IMR-90 (cell line): ENCODE measurements around the gene PIK3CA. TPM values are rescaled to one million over a fixed set of nuclear protein-coding genes. Genes with fewer than 3 reads are reported as not detected.

Experiments
- ATAC-seq: fragments of 200-7000 bp; cut with Tn5 transposase; 2 replicates; pipeline ENCODE4 v1.9.1; 2020; ENCODE audit warnings: low read depth, mild to moderate bottlenecking, moderate library complexity
- BruUV-seq: library from RNA; stranded (reverse); fragments of 400-500 nt; replicated peaks from 2 replicates; lab custom pipeline; 2021; lab: Mats Ljungman, UMichigan
- CTCF ChIA-PET: fragments of 300-600 bp; formaldehyde crosslinking; extraction: SDS; loops from one replicate; lab custom pipeline; 2021; ENCODE audit warnings: antibody characterized with exemption; lab: Yijun Ruan, JAX
- POLR2A ChIA-PET: fragments of 300-600 bp; sonication (Branson Sonifier 250); formaldehyde crosslinking; loops from one replicate; lab custom pipeline; 2022; ENCODE audit warnings: antibody characterized with exemption; ENCODE audit not compliant: unreplicated experiment; lab: Charles Lee
- DNase-seq: peaks from one replicate; pipeline ENCODE4 v3.0.0; 2013
- H2AFZ ChIP-seq: replicated peaks from 2 replicates; pipeline ENCODE3; 2013; ENCODE audit warnings: low read length, mild to moderate bottlenecking; ENCODE audit not compliant: poor library complexity
- H2AK5ac ChIP-seq: 2 replicates; pipeline ENCODE4 v1.6.1; 2013; ENCODE audit warnings: low read depth, low read length, inconsistent platforms
- H2AK9ac ChIP-seq: replicated peaks from 2 replicates; pipeline ENCODE3; 2013; ENCODE audit warnings: mild to moderate bottlenecking, low read depth, low read length, moderate library complexity; ENCODE audit not compliant: poor library complexity
- H2BK120ac ChIP-seq: 2 replicates; pipeline ENCODE4 v1.6.1; 2013; ENCODE audit warnings: low read depth, low read length, inconsistent platforms
- H2BK15ac ChIP-seq: 3 replicates; pipeline ENCODE4 v1.6.1; 2013; ENCODE audit warnings: low read depth, low read length, inconsistent platforms
- H2BK20ac ChIP-seq: 2 replicates; pipeline ENCODE4 v1.6.1; 2013; ENCODE audit warnings: low read depth, mild to moderate bottlenecking, inconsistent platforms, low read length, moderate library complexity
- H2BK5ac ChIP-seq: 2 replicates; pipeline ENCODE4 v1.6.1; 2013; ENCODE audit warnings: mild to moderate bottlenecking, low read depth, low read length, inconsistent platforms; ENCODE audit not compliant: poor library complexity, severe bottlenecking
- H3K14ac ChIP-seq: replicated peaks from 2 replicates; pipeline ENCODE4 v1.6.1; 2013; ENCODE audit warnings: low read depth, low read length, inconsistent platforms
- H3K18ac ChIP-seq: 2 replicates; pipeline ENCODE4 v1.6.1; 2013; ENCODE audit warnings: low read depth, low read length, control low read depth
- H3K23ac ChIP-seq: 2 replicates; pipeline ENCODE4 v1.6.1; 2013; ENCODE audit warnings: low read depth, low read length, inconsistent platforms
- H3K27ac ChIP-seq: 2 replicates; pipeline ENCODE4 v1.5.1; 2013; ENCODE audit warnings: mild to moderate bottlenecking, control low read depth, low read length; ENCODE audit not compliant: insufficient read depth
- H3K27me3 ChIP-seq: 2 replicates; pipeline ENCODE4 v1.6.1; 2013; ENCODE audit warnings: low read length; ENCODE audit not compliant: control insufficient read depth, insufficient read depth
- H3K36me3 ChIP-seq: 2 replicates; pipeline ENCODE4 v1.6.1; 2013; ENCODE audit warnings: low read length, mixed read lengths; ENCODE audit not compliant: control insufficient read depth, insufficient read depth
- H3K4ac ChIP-seq: 2 replicates; pipeline ENCODE4 v1.6.1; 2013; ENCODE audit warnings: low read depth, low read length, inconsistent platforms
- H3K4me1 ChIP-seq: 2 replicates; pipeline ENCODE4 v1.6.1; 2013; ENCODE audit warnings: low read length, mixed read lengths; ENCODE audit not compliant: control insufficient read depth, insufficient read depth
- H3K4me2 ChIP-seq: 2 replicates; pipeline ENCODE4 v1.6.1; 2013; ENCODE audit warnings: low read depth, mild to moderate bottlenecking, control low read depth, low read length, moderate library complexity
- H3K4me3 ChIP-seq: 2 replicates; pipeline ENCODE4 v1.5.1; 2013; ENCODE audit warnings: low read depth, mild to moderate bottlenecking, control low read depth, low read length, moderate library complexity; ENCODE audit not compliant: insufficient read depth
- H3K56ac ChIP-seq: 2 replicates; pipeline ENCODE4 v1.6.1; 2013; ENCODE audit warnings: low read length, inconsistent platforms; ENCODE audit not compliant: insufficient read depth; ENCODE audit errors: extremely low read depth
- H3K79me1 ChIP-seq, 2 experiments: 2 replicates each; pipeline ENCODE4 v1.6.1; 2013; ENCODE audit warnings: low read length in 2 of 2, inconsistent platforms in 1 of 2, low read depth in 1 of 2
- H3K9ac ChIP-seq: 2 replicates; pipeline ENCODE4 v1.6.1; 2013; ENCODE audit warnings: low read depth, low read length, control low read depth
- H3K9me1 ChIP-seq: 2 replicates; pipeline ENCODE4 v1.6.1; 2013; ENCODE audit warnings: low read length, inconsistent platforms; ENCODE audit not compliant: insufficient read depth
- H3K9me3 ChIP-seq: 2 replicates; pipeline ENCODE4 v1.6.1; 2013; ENCODE audit warnings: low read length; ENCODE audit not compliant: control insufficient read depth, insufficient read depth
- H4K20me1 ChIP-seq: 2 replicates; pipeline ENCODE4 v1.6.1; 2013; ENCODE audit warnings: low read length, inconsistent platforms; ENCODE audit not compliant: insufficient read depth
- H4K5ac ChIP-seq: 2 replicates; pipeline ENCODE4 v1.6.1; 2013; ENCODE audit warnings: mild to moderate bottlenecking, low read depth, low read length, control low read depth
- H4K8ac ChIP-seq, 2 experiments: 2 replicates each; pipeline ENCODE4 v1.6.1; 2013; ENCODE audit warnings: low read depth in 2 of 2, low read length in 2 of 2, control low read depth in 1 of 2, inconsistent platforms in 1 of 2
- H4K91ac ChIP-seq: 2 replicates; pipeline ENCODE4 v1.6.1; 2013; ENCODE audit warnings: low read depth, low read length, inconsistent platforms; ENCODE audit not compliant: insufficient read depth
- BHLHE40 ChIP-seq: fragments of 150-350 bp; IDR thresholded peaks from 2 replicates; pipeline ENCODE4 v1.6.1; 2016; ENCODE audit warnings: mild to moderate bottlenecking, low read depth, low read length
- CHD1 ChIP-seq: IDR thresholded peaks from 2 replicates; pipeline ENCODE4 v1.6.1; 2012; ENCODE audit warnings: low read depth, low read length, improper control_type of control experiment
- CTCF ChIP-seq: conservative IDR thresholded peaks from 2 replicates; pipeline ENCODE4 v1.5.1; 2012; ENCODE audit warnings: mild to moderate bottlenecking, low read depth, low read length, improper control_type of control experiment
- FOS ChIP-seq: fragments of 150-350 bp; IDR thresholded peaks from 2 replicates; pipeline ENCODE4 v1.6.1; 2016; ENCODE audit warnings: low read depth, low read length
- NFE2L2 ChIP-seq: fragments of 150-350 bp; IDR thresholded peaks from 2 replicates; pipeline ENCODE4 v1.6.1; 2016; ENCODE audit warnings: low read depth, mild to moderate bottlenecking, low read length
- POLR2A ChIP-seq: IDR thresholded peaks from 2 replicates; pipeline ENCODE4 v1.6.1; 2012; ENCODE audit warnings: mild to moderate bottlenecking, low read depth, low read length
- RAD21 ChIP-seq: IDR thresholded peaks from 2 replicates; pipeline ENCODE4 v1.6.1; 2012; ENCODE audit warnings: low read length, improper control_type of control experiment
- SMC3 ChIP-seq: fragments of 150-350 bp; IDR thresholded peaks from 2 replicates; pipeline ENCODE4 v1.6.1; 2016; ENCODE audit warnings: low read depth, mild to moderate bottlenecking, antibody characterized with exemption, low read length, moderate library complexity
- WGBS, 2 experiments: methylation state at CpG; one replicate each; pipeline versions ENCODE4 v1.1.5 to v1.1.7; 2013; ENCODE audit warnings: missing lambda C conversion rate in 2 of 2; ENCODE audit not compliant: insufficient read length in 1 of 2; ENCODE audit errors: extremely low coverage in 2 of 2; 5-methylcytosine and 5-hydroxymethylcytosine counted together
- dilution Hi-C: fragments of 300-500 bp; cut with HindIII; formaldehyde crosslinking; loops from one replicate; pipeline ENCODE4 v1.14.3; 2018; ENCODE audit warnings: low sequenced_read_pairs; ENCODE audit not compliant: unreplicated experiment
- in situ Hi-C: fragments of 300-500 bp; cut with MboI; formaldehyde crosslinking; loops from 3 replicates; pipeline ENCODE4 v1.14.3; 2019; ENCODE audit warnings: low sequenced_read_pairs, inconsistent platforms, mixed read lengths
- intact Hi-C: fragments of 100-400 bp; cut with micrococcal nuclease; formaldehyde crosslinking; loops from 2 replicates; pipeline ENCODE4 v1.10.0; 2022
- polyA plus RNA-seq, 3 experiments: library from polyadenylated mRNA; depleted of rRNA; stranded (reverse); fragments of >200 nt; gene quantifications; 2 replicates each; pipeline ENCODE4 v1.2.3, GENCODE V29; 2012; ENCODE audit warnings: low replicate concordance in 1 of 3
- total RNA-seq: library from RNA; depleted of rRNA; stranded (reverse); fragments of >200 nt; gene quantifications from 2 replicates; pipeline ENCODE4 v1.2.3, GENCODE V29; 2012

The PIK3CA gene
- total and polyA plus RNA-seq, 2 of the 4 experiments (the other 2 are of a cell fraction) = 5.7 to 22.4 TPM

GRCh38 chr3:179158336-179159039 lies 10.3 kb downstream of the PIK3CA start:
- Histone ChIP-seq H4K8ac (no peak overlapping the region), H2BK5ac (no peak overlapping the region), H3K4me2 (no peak overlapping the region), H3K14ac (no peak overlapping the region), H2BK15ac (no peak overlapping the region), H3K23ac (no peak overlapping the region), H3K4me3 (no peak overlapping the region), H3K18ac (no peak overlapping the region), H3K27ac (no peak overlapping the region), H3K4ac (no peak overlapping the region), H3K79me1 (peaks cover 11 to 52% of the 10 kb centered on the region in 2 experiments), H2AFZ (no peak overlapping the region), H4K5ac (no peak overlapping the region), H3K4me1 (0 out of 2 replicates have a peak, but pooled peaks cover 1% of the 10 kb centered on the region), H2BK20ac (no peak overlapping the region), H4K91ac (no peak overlapping the region), H2AK9ac (no peak overlapping the region), H3K27me3 (no peaks in the 10 kb centered on the region), H3K9me3 (no peaks in the 10 kb centered on the region), H3K36me3 (no peaks in the 10 kb centered on the region), H2AK5ac (no peak overlapping the region), H4K20me1 (peaks cover 30% of the 10 kb centered on the region; the same call in 1 of the 2 replicates), H3K56ac (no peak overlapping the region), H3K9me1 (peaks cover 3% of the 10 kb centered on the region; the same call in 1 of the 2 replicates), H3K9ac (no peak overlapping the region), H2BK120ac (no peak overlapping the region)
- ATAC-seq (no peak), DNase-seq (no peak)
- WGBS, 2 experiments = no CpG with 5 or more reads among the region's 6 CpGs
- no peak for TF ChIP-seq RAD21
- TF ChIP-seq CHD1 = no peak
- TF ChIP-seq POLR2A = no peak
- no peak for TF ChIP-seq CTCF
- no peak for TF ChIP-seq BHLHE40
- TF ChIP-seq SMC3 = no peak
- no peak for TF ChIP-seq NFE2L2
- no peak for TF ChIP-seq FOS
- ChIA-PET CTCF (interaction anchor here (0.6 kb wide), 1 partner anchor 53 kb away, joined by 3 read pairs; no protein-coding TSS in a partner anchor), POLR2A (no interaction called here)
- dilution Hi-C loops = no loop called here
- BruUV-seq = no TSS peak
- in situ Hi-C loops = no loop called here
- intact Hi-C loops = loop anchor here (2.0 kb wide), 1 partner anchor 22 kb away; no protein-coding TSS in a partner anchor
